Measurements from ENCODE around the gene KIF4B.

KIF4B gene

GRCh38 chr5:155052532-155052931 is 39.0 kb downstream of the KIF4B start:
- Mint-ChIP-seq H3K36me3 (ENCODE audit: low read depth) (no peaks in the 10 kb centered on the region), H3K4me1 (peaks cover 44% of the 10 kb centered on the region), H3K27ac (no peak overlapping the region), H3K27me3 (ENCODE audit: low read depth, poor library complexity) (peaks cover 93% of the 10 kb centered on the region), H3K9me3 (peaks cover 2% of the 10 kb centered on the region), H3K4me3 (no peak overlapping the region)
- DNase-seq = no peak
- no peak for TF ChIP-seq CTCF (IDR thresholded peaks at IDR 0.05)

- Mint-ChIP-seq H3K27me3 (ENCODE audit: low read depth, poor library complexity) (peaks cover 92% of the 10 kb centered on the region), H3K27ac (no peak overlapping the region), H3K4me3 (no peak overlapping the region), H3K36me3 (ENCODE audit: low read depth) (no peaks in the 10 kb centered on the region), H3K9me3 (no peaks in the 10 kb centered on the region), H3K4me1 (peaks cover 44% of the 10 kb centered on the region)
- peak; percentile 63 for DNase-seq
- no peak for TF ChIP-seq CTCF (IDR thresholded peaks at IDR 0.05)
These were observed 39.9 kb downstream of the KIF4B start for GRCh38 chr5:155053501-155053900.

GRCh38 chr5:155056644-155057269 is 43.2 kb downstream of the KIF4B start:
- H3K27me3 Mint-ChIP-seq (ENCODE audit: low read depth, poor library complexity) = peaks cover 75% of the 10 kb centered on the region
- no peak overlapping the region for H3K27ac Mint-ChIP-seq
- no peak for TF ChIP-seq CTCF (IDR thresholded peaks at IDR 0.05)
- DNase-seq = peak; percentile 19
- H3K9me3 Mint-ChIP-seq = peaks cover 11% of the 10 kb centered on the region
- no peaks in the 10 kb centered on the region for H3K36me3 Mint-ChIP-seq (ENCODE audit: low read depth)
- peaks cover 44% of the 10 kb centered on the region for H3K4me1 Mint-ChIP-seq
- no peak overlapping the region for H3K4me3 Mint-ChIP-seq

- peaks cover 11% of the 10 kb centered on the region for H3K9me3 Mint-ChIP-seq
- H3K27ac Mint-ChIP-seq = no peak overlapping the region
- H3K36me3 Mint-ChIP-seq (ENCODE audit: low read depth) = no peaks in the 10 kb centered on the region
- peaks cover 41% of the 10 kb centered on the region for H3K4me1 Mint-ChIP-seq
- H3K27me3 Mint-ChIP-seq (ENCODE audit: low read depth, poor library complexity) = peaks cover 73% of the 10 kb centered on the region
- no peak for TF ChIP-seq CTCF (IDR thresholded peaks at IDR 0.05)
- H3K4me3 Mint-ChIP-seq = no peak overlapping the region
- DNase-seq = no peak
These were observed 44.1 kb downstream of the KIF4B start for GRCh38 chr5:155057626-155058025.

GRCh38 chr5:155064580-155064979 is 51.0 kb downstream of the KIF4B start:
- Mint-ChIP-seq H3K36me3 (ENCODE audit: low read depth) (no peaks in the 10 kb centered on the region), H3K9me3 (peaks cover 11% of the 10 kb centered on the region), H3K27me3 (ENCODE audit: low read depth, poor library complexity) (peaks cover 61% of the 10 kb centered on the region), H3K27ac (no peak overlapping the region), H3K4me1 (no peaks in the 10 kb centered on the region), H3K4me3 (no peak overlapping the region)
- TF ChIP-seq CTCF (IDR thresholded peaks at IDR 0.05) = no peak
- no peak for DNase-seq

GRCh38 chr5:155066886-155067595 is 53.5 kb downstream of the KIF4B start:
- no peaks in the 10 kb centered on the region for H3K9me3 Mint-ChIP-seq
- no peaks in the 10 kb centered on the region for H3K4me1 Mint-ChIP-seq
- peaks cover 46% of the 10 kb centered on the region for H3K27me3 Mint-ChIP-seq (ENCODE audit: low read depth, poor library complexity)
- TF ChIP-seq CTCF (IDR thresholded peaks at IDR 0.05) = no peak
- H3K27ac Mint-ChIP-seq = no peak overlapping the region
- no peak overlapping the region for H3K4me3 Mint-ChIP-seq
- H3K36me3 Mint-ChIP-seq (ENCODE audit: low read depth) = no peaks in the 10 kb centered on the region
- DNase-seq = no peak
